HEK293 (cell line): Measurements from ENCODE around the gene FFAR1.

Experiments
- CTCF ChIA-PET: fragments of 350-600 bp; formaldehyde crosslinking; extraction: SDS; loops from one replicate; lab custom pipeline; 2021; ENCODE audit warnings: antibody characterized with exemption; lab: Yijun Ruan, JAX
- POLR2A ChIA-PET: fragments of 300-600 bp; formaldehyde crosslinking; extraction: SDS; loops from one replicate; lab custom pipeline; 2020; ENCODE audit warnings: antibody characterized with exemption, inconsistent platforms; lab: Yijun Ruan, JAX
- H3K27ac ChIP-seq: fragments of 200-500 bp; sonication (Bioruptor generic); 2 replicates; pipeline ENCODE4 v1.5.1; 2014; ENCODE audit warnings: low read depth, low read length, control low read depth, inconsistent platforms; ENCODE audit errors: extremely low read depth
- H3K36me3 ChIP-seq, 2 experiments: fragments of 200-500 bp in 1 of 2; sonication (Bioruptor generic) in 1 of 2; 1 replicate in 1 of 2; 2 replicates in 1 of 2; pipeline ENCODE4 v1.5.1; 2014 to 2017; ENCODE audit warnings: inconsistent platforms in 2 of 2, low read length in 2 of 2; ENCODE audit not compliant: control insufficient read depth in 2 of 2, insufficient read depth in 1 of 2
- H3K4me1 ChIP-seq: fragments of 200-500 bp; sonication (Bioruptor generic); 2 replicates; pipeline ENCODE4 v1.5.1; 2014; ENCODE audit warnings: mild to moderate bottlenecking, low read length, inconsistent platforms; ENCODE audit not compliant: control insufficient read depth, insufficient read depth
- H3K4me3 ChIP-seq: 2 replicates; pipeline ENCODE4 v1.5.1; 2011; ENCODE audit warnings: low read depth, mild to moderate bottlenecking, control low read depth, low read length, moderate library complexity
- H3K9me3 ChIP-seq: fragments of 200-500 bp; sonication (Bioruptor generic); 2 replicates; pipeline ENCODE4 v1.5.1; 2014; ENCODE audit warnings: low read depth, low read length, inconsistent platforms; ENCODE audit not compliant: control insufficient read depth, insufficient read depth
- GLI4 ChIP-seq: fragments of 450-650 bp; formaldehyde crosslinking; IDR thresholded peaks from 2 replicates; pipeline ENCODE4 v1.5.1; 2016; ENCODE audit warnings: missing biosample characterization, missing genetic modification characterization
- GLIS2 ChIP-seq: fragments of 450-650 bp; formaldehyde crosslinking; IDR thresholded peaks from 2 replicates; pipeline ENCODE4 v1.5.1; 2016; ENCODE audit warnings: missing biosample characterization, missing genetic modification characterization
- INSM2 ChIP-seq: fragments of 450-650 bp; formaldehyde crosslinking; IDR thresholded peaks from 2 replicates; pipeline ENCODE4 v1.5.1; 2016; ENCODE audit warnings: missing biosample characterization, missing genetic modification characterization
- KLF8 ChIP-seq: fragments of 450-650 bp; formaldehyde crosslinking; IDR thresholded peaks from 2 replicates; pipeline ENCODE4 v1.5.1; 2016; ENCODE audit warnings: missing biosample characterization, missing genetic modification characterization
- PATZ1 ChIP-seq: fragments of 450-650 bp; formaldehyde crosslinking; IDR thresholded peaks from 2 replicates; pipeline ENCODE4 v1.5.1; 2016; ENCODE audit warnings: missing biosample characterization, missing genetic modification characterization
- ZBTB48 ChIP-seq: fragments of 450-650 bp; formaldehyde crosslinking; IDR thresholded peaks from 2 replicates; pipeline ENCODE4 v1.5.1; 2016; ENCODE audit warnings: missing biosample characterization, missing genetic modification characterization
- ZIC2 ChIP-seq: fragments of 450-650 bp; formaldehyde crosslinking; IDR thresholded peaks from 2 replicates; pipeline ENCODE4 v1.5.1; 2016; ENCODE audit warnings: missing biosample characterization, missing genetic modification characterization
- ZNF114 ChIP-seq: fragments of 450-650 bp; formaldehyde crosslinking; IDR thresholded peaks from 2 replicates; pipeline ENCODE4 v1.5.0; 2017; ENCODE audit warnings: missing biosample characterization, missing genetic modification characterization
- ZNF391 ChIP-seq: fragments of 450-650 bp; formaldehyde crosslinking; IDR thresholded peaks from 2 replicates; pipeline ENCODE4 v1.5.1; 2016; ENCODE audit warnings: low read depth, missing biosample characterization, missing genetic modification characterization, borderline replicate concordance
- ZNF48 ChIP-seq: fragments of 450-650 bp; formaldehyde crosslinking; IDR thresholded peaks from 2 replicates; pipeline ENCODE4 v1.5.1; 2016; ENCODE audit warnings: missing biosample characterization, missing genetic modification characterization
- ZNF501 ChIP-seq: fragments of 450-650 bp; formaldehyde crosslinking; IDR thresholded peaks from 2 replicates; pipeline ENCODE4 v1.5.1; 2016; ENCODE audit warnings: missing biosample characterization, missing genetic modification characterization
- ZNF548 ChIP-seq: fragments of 450-650 bp; formaldehyde crosslinking; IDR thresholded peaks from 2 replicates; pipeline ENCODE4 v1.5.1; 2016; ENCODE audit warnings: missing biosample characterization, missing genetic modification characterization
- ZNF558 ChIP-seq: fragments of 450-650 bp; formaldehyde crosslinking; IDR thresholded peaks from 2 replicates; pipeline ENCODE4 v1.5.1; 2016; ENCODE audit warnings: missing biosample characterization, missing genetic modification characterization
- ZNF654 ChIP-seq: fragments of 450-650 bp; formaldehyde crosslinking; IDR thresholded peaks from 2 replicates; pipeline ENCODE4 v1.5.1; 2016; ENCODE audit warnings: low read depth, missing biosample characterization, missing genetic modification characterization
- ZNF830 ChIP-seq: fragments of 450-650 bp; IDR thresholded peaks from 2 replicates; pipeline ENCODE4 v1.5.0; 2018; ENCODE audit warnings: missing biosample characterization, missing genetic modification characterization, low read depth, mild to moderate bottlenecking, moderate library complexity
- ZSCAN30 ChIP-seq: fragments of 450-650 bp; IDR thresholded peaks from 2 replicates; pipeline ENCODE4 v1.5.1; 2018; ENCODE audit warnings: missing biosample characterization, mild to moderate bottlenecking, missing genetic modification characterization, moderate library complexity
- TF ChIP-seq, protein P1 (sequence below): fragments of 450-650 bp; formaldehyde crosslinking; IDR thresholded peaks from 2 replicates; pipeline ENCODE4 v1.5.1; 2017; ENCODE audit warnings: missing biosample characterization, missing genetic modification characterization
- TF ChIP-seq, protein P2 (sequence below): fragments of 450-650 bp; formaldehyde crosslinking; IDR thresholded peaks from 2 replicates; pipeline ENCODE4 v1.5.1; 2016; ENCODE audit warnings: missing biosample characterization, missing genetic modification characterization

Gene FFAR1

GRCh38 chr19:35347930-35348298 is 212 bp downstream of the FFAR1 start:
- POLR2A ChIA-PET, result no interaction called here
- CTCF ChIA-PET, result interaction anchor here (0.6 to 3.5 kb wide), 5 partner anchors 146 to 315 kb away, joined by 3 to 19 read pairs (median 4); no protein-coding TSS in a partner anchor
- Histone ChIP-seq H3K27ac (no peak overlapping the region), H3K4me1 (no peaks in the 10 kb centered on the region), H3K4me3 (no peak overlapping the region), H3K36me3 (no peaks in the 10 kb centered on the region), H3K9me3 (no peaks in the 10 kb centered on the region)
- TF ChIP-seq ZNF548 (no peak), ZNF48 (tag by site-specific recombination) (no peak), ZBTB48 (no peak), ZNF830 (tag by site-specific recombination) (no peak), GLI4 (no peak), INSM2 (tag by site-specific recombination) (no peak), GLIS2 (tag by site-specific recombination) (no peak), ZNF501 (no peak), PATZ1 (tag by site-specific recombination) (no peak), ZNF391 (tag by site-specific recombination) (no peak), KLF8 (no peak), ZNF654 (tag by site-specific recombination) (no peak), ZSCAN30 (tag by site-specific recombination) (no peak)
- TF ChIP-seq, protein P1, sequence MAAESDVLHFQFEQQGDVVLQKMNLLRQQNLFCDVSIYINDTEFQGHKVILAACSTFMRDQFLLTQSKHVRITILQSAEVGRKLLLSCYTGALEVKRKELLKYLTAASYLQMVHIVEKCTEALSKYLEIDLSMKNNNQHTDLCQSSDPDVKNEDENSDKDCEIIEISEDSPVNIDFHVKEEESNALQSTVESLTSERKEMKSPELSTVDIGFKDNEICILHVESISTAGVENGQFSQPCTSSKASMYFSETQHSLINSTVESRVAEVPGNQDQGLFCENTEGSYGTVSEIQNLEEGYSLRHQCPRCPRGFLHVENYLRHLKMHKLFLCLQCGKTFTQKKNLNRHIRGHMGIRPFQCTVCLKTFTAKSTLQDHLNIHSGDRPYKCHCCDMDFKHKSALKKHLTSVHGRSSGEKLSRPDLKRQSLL (tag by site-specific recombination), result no peak
- TF ChIP-seq, protein P2, sequence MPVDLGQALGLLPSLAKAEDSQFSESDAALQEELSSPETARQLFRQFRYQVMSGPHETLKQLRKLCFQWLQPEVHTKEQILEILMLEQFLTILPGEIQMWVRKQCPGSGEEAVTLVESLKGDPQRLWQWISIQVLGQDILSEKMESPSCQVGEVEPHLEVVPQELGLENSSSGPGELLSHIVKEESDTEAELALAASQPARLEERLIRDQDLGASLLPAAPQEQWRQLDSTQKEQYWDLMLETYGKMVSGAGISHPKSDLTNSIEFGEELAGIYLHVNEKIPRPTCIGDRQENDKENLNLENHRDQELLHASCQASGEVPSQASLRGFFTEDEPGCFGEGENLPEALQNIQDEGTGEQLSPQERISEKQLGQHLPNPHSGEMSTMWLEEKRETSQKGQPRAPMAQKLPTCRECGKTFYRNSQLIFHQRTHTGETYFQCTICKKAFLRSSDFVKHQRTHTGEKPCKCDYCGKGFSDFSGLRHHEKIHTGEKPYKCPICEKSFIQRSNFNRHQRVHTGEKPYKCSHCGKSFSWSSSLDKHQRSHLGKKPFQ (tag by site-specific recombination), result no peak

- H3K27ac ChIP-seq, result no peak overlapping the region
Measured at GRCh38 chr19:35348911-35349611, 1.4 kb downstream of the FFAR1 start.

More at GRCh38 chr19:35348911-35349611, 1.4 kb downstream of the FFAR1 start:
- ChIA-PET POLR2A (interaction anchor here (0.6 to 1.8 kb wide), 2 partner anchors 25 to 161 kb away, joined by 4 to 6 read pairs; no protein-coding TSS in a partner anchor), CTCF (interaction anchor here (0.5 to 10.6 kb wide), 9 partner anchors 17 to 200 kb away, joined by 3 to 157 read pairs (median 3); no protein-coding TSS in a partner anchor)
- H3K36me3 ChIP-seq, result no peaks in the 10 kb centered on the region
- peak; percentile 72 for TF ChIP-seq ZIC2
- no peak for TF ChIP-seq ZNF558 (tag by site-specific recombination)
- TF ChIP-seq ZNF114 (tag by site-specific recombination), result no peak
- H3K4me3 ChIP-seq, result no peak overlapping the region
- H3K4me1 ChIP-seq, result no peaks in the 10 kb centered on the region
- no peaks in the 10 kb centered on the region for H3K9me3 ChIP-seq
